Stimulated activated CD8-positive, alpha-beta memory T cell treated with anti-CD3 and anti-CD28 coated beads, Interleukin-7, amount 100 ng/mL, for 48 hours (primary cell): ENCODE measurements around the gene RAB35.
"Not testable (repeated sequence)": the region's sequence is repeated elsewhere in the genome, so short reads cannot be mapped to it uniquely, and the experiment has no call there.

Source experiments
- DNase-seq, 2 donors: peaks; one replicate each; pipeline ENCODE4 v3.0.0-alpha.2; 2020; ENCODE audit warnings: low read depth in 1 of 2; ENCODE audit errors: extremely low read depth in 1 of 2

RAB35 gene

DNA sequence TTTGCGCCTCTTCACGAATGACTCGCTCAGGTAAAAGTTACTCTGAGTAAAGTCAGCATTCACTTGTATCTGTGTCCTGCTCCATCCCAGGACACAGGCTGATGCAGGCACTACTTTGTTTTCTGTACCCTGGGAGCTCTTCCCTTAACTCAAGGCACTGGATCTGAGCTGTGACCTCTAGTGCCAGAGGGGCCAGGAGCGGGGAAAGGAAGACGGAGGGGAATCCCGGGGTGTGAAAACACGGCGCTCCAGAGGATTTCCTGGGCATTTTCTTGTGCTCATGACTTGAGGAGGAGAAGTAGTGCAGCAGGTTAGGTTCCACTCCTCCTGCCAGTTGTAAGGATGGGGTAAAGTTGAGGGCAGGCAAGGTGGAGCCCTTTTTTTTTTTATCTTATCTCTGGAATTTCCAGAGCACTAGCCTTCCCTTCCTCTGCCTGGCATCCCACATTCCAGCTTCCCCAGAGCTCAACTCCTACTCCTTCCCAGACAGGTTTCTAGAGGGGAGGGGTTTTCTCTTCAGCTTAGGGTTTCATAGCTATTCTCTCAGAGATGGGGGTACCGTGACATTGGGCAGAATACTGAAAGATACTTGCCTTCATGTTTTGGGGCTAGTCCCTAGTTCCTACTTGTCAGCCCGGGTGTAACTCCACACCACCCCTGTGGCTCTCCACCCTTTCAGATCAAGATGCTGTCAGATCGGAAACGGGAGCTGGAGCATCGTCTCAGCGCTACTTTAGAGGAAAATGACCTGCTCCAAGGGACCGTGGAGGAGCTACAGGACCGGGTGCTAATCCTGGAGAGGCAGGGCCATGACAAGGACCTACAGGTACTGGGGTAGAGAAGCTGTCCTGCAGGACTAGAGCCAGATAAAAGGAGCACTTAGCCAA, 52.3 kb downstream of the RAB35 start:
- no peak for DNase-seq

DNA sequence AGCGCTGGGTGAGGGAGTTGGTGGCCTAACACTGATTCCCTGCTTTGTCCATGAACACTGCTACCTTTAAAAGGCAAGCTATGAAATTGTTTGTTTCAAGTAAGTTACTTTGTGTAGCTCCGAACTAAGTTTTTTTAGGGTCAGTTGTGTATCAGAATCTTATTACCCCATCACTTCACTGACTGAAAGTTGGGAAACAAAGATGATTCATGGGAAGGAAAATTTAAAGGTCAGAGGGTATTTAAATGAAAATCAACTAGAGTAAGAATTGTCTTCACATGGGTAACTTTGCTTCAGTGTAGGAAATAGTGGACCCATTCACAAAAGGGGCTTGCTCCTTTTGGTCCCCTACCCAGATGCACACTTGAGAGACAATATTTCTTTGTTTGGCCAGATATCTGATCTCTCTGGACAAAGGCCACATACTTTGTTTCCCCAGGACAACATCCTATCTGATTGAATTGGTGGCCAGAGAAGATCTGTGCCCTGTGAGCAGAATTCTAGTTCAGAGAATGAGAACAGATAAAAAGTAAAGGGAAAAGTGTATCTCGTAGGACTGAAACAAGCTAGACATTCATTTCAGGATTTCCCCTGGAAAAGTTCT, 53.5 kb downstream of the RAB35 start:
- no peak for DNase-seq

DNA sequence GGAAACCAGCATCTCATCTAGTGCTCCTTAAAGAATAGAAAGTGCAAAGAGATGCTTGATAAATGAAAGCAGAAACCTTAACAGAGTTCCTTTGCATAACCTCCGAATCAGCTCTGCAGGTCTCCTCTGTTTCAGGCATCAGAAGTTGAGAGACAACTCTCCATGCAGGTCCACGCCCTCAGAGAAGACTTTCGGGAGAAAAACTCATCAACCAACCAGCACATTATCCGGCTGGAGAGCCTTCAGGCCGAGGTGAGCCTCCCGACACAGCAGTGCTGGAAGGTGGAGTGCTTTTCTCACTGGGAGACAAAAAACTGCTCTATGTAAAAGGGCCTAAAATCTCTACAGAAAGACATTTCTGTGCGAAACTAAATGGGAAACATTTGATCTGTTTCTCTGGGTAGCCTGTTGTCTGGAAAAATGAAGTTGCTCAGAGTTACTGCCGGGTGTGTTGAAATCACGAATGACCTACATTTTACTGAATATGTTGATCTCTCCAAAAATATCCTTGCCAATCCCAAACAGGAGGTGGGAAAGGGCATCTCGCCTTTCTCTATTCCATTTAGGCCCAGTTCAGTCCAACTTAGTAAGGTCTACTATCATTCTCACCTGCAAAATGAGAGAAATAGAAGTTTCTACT, 54.9 kb downstream of the RAB35 start:
- DNase-seq, result no peak

DNA sequence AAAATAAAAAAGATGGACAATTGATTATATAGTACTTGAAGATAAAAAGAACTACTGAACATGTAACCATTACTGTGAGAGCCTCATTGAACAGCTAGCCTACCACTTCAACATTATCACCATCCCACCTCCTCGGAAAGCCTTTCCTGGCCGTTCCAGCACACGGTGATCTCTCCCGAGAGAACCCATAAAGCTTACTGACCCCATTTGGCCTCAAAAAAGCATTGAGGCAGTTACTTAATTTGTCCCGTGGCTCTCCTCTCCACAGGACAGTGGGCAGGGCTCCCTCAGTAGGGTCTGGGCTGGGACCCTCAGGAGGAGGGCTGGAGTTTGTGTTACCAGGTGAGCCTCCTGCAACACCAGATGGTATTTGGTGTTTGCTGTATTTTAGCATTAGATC, 55.8 kb downstream of the RAB35 start:
- DNase-seq, result no peak

DNA sequence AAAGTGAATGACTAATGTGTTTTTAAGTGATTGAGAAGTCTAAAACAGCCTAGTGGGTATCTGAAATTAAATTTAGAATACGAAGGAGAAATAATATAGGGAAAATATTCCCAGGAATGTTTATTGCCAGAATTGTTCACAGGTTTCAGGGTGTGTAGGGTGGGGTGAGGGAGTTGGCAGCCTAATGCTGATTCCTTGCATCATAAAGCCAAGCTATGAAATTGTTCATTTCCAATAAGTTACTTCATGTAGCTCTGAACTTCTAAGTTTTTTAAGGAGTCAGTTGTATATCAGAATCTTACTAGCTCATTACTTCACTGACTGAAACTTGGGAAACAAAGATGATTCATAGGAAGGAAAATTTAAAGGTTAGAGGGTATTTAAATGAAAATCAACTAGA, 56.4 kb downstream of the RAB35 start:
- no peak for DNase-seq

DNA sequence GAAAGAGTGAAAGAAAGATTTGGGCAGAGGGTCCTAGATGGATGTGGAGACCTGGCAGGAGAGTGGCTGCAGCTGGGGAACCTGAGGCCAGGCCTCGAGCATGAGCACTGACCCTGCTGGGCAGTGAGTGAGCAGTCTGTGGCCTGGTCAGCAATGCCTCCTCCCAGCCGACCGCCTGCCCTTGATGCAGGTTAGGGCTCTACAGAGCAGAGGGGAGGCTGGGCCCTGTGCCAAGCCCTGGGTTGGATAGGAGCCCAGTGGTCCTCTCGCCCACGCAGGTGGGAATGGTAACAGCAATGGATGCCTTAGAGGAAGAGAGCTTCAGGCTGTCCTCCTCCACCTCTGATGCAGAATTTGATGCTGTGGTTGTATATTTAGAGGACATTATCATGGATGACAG, 59.8 kb downstream of the RAB35 start:
- no peak for DNase-seq

DNA sequence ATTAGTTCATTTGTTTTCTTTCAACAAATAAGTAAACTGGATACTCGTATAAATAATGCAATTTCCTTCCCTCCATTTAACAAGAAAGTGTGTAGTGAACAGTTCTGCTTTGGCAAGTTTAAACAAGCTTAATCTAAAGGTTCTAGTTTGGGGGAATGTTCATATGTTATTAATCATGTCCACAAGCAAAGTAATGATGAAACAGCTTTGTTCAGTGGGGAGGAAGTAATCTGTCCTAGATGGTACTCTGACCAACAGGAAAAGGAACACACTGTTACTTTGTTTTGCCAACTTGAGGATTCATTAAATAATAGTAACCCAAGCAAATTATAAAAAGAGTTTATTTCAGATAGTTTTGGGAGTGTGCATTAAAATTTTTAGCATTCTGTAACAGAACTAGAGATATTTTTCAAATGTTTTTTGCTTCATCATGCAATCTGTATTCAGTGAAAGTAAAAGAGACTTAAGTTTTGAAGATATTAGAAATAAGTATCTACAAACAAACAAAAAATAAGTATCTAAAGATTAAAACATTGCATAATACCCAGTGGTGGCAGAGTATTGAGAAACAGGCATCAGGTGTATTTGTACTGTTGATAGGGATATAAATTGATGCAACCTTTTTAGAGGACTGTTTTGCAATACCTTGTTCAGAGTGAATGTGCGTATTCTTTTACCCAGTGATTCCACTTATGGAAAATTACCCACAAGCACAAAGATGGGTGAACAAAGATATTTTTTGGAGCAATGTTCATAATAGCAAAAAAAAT, 61.1 kb downstream of the RAB35 start:
- no peak for DNase-seq

DNA sequence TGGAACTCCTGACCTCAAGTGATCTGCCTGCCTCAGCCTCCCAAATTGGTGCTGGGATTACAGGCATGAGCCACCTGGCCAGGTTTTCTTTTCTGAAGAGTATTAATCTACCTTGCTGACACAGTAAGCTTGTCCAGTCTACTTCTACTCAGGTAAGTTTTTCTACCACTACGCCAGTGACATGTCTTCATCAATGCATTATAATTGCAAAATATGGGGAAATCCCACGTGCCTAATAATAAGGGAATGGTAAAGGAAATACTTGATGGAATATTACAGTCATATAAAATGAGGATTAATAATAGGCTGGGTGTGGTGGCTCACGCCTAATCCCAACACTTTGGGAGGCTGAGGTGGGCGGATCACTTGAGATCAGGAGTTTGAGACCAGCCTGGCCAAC, 62.3 kb downstream of the RAB35 start:
- DNase-seq, result no peak

DNA sequence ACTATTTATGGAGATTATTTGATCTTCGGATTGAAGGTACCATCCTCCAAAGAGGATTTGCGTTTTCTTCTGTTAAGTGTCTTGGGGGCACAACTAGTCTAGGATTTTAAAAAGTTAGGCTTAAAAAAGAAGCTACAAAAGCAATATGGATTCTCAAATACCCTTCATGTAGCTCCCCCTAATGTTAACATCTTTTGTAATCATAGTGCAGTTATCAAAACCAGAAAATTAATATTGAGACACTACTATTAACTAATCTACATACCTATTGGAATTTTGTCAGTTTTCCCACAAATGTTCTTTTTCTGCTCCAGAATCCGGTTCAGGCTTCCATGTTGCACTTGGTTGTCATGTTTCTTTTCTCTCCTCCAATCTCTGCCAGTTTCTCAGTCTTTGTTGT, 65.0 kb downstream of the RAB35 start:
- no peak for DNase-seq

DNA sequence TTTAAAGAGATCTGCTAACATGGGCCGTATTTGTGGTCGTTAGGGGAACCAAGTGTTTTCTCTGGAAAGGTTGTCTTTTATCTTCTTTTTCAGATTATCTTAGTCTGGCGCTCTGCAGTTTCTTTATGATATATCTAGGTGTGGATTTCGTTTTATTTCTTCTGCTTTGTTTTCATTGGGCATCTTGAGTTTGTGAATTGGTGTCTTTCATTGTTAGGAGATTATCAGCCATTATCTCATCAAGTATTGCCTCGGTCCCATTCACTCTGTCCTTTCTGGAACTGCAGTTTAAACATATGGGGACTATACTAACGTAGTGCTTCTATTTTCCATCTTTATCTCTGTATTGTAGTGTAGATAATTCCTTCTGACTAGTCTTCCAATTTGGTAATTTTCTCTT, 67.1 kb downstream of the RAB35 start:
- no peak for DNase-seq

DNA sequence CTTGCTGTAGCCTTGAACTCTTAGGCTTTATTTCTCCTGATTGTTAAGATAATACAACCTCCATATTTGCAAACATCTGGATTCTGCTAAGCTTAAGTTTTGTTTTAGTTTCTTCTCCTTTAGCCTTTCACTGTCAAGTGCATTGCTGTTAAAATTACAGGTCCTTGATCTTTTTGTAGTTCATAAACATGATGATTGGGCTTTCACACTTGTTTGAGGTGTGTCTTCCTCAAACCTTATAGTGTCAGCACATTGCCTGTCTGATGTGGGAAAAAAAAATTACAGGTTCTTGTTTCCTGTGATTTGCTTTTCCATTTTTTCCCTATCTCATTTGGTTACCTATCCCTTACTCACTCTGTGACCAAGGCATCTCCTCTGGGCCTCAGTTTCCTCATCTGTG, 68.3 kb downstream of the RAB35 start:
- DNase-seq, result no peak

DNA sequence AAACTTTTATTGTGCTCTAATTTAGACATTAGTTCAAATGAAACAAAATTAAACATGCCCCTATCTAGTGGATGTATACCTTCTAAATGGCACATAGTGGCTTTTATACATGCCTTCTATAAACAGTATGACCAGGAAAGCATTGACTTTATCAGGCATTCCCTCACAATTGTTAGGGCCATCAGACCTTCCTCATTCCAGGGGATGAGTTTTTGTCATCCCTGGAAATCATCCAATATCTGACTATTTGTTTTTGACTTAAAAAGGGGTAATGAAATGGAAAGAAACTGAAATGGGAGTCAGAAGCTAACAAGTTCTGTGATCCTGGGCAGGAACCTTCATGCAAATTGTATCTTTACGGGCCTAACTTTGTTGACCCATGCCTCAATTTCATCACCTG, 69.5 kb downstream of the RAB35 start:
- DNase-seq, result no peak

DNA sequence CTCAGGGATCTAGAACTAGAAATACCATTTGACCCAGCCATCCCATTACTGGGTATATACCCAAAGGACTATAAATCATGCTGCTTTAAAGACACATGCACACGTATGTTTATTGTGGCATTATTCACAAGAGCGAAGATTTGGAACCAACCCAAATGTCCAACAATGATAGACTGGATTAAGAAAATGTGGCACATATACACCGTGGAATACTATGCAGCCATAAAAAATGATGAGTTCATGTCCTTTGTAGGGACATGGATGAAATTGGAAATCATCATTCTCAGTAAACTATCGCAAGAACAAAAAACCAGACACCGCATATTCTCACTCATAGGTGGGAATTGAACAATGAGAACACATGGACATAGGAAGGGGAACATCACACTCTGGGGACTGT, 71.2 kb downstream of the RAB35 start:
- not testable (repeated sequence) for DNase-seq
